Natural killer cell (primary cell): ENCODE data around the gene SRGN. TPM values are rescaled to one million over a fixed set of nuclear protein-coding genes. Genes with fewer than 3 reads are reported as not detected.

Experiments used
- ATAC-seq, 3 donors: fragments of 150-1000 bp in 2 of 3; fragments of 200-7000 bp in 1 of 3; cut with Tn5 transposase; 1 replicate in 1 of 3; 2 replicates in 2 of 3; pipeline ENCODE4 v1.10.0; 2021; ENCODE audit warnings: mild to moderate bottlenecking in 2 of 3, moderate library complexity in 2 of 3
- DNase-seq, 2 donors: peaks; one replicate each; pipeline versions ENCODE4 v3.0.0 to v3.0.0-alpha.2; 2013 to 2021; ENCODE audit warnings: mixed read lengths in 1 of 2
- H3K27ac ChIP-seq: one replicate; pipeline ENCODE4 v1.5.1; 2013; ENCODE audit warnings: mild to moderate bottlenecking, low read length
- H3K27me3 ChIP-seq: one replicate; pipeline ENCODE4 v1.6.1; 2013; ENCODE audit warnings: low read length; ENCODE audit not compliant: control insufficient read depth, insufficient read depth
- H3K36me3 ChIP-seq: one replicate; pipeline ENCODE4 v1.6.1; 2013; ENCODE audit warnings: low read length; ENCODE audit not compliant: control insufficient read depth, insufficient read depth
- H3K4me1 ChIP-seq: one replicate; pipeline ENCODE4 v1.6.1; 2013; ENCODE audit warnings: low read length; ENCODE audit not compliant: control insufficient read depth, insufficient read depth
- H3K4me3 ChIP-seq: one replicate; pipeline ENCODE4 v1.5.1; 2013; ENCODE audit warnings: low read length
- H3K9me3 ChIP-seq: one replicate; pipeline ENCODE4 v1.6.1; 2013; ENCODE audit warnings: low read length; ENCODE audit not compliant: control insufficient read depth, insufficient read depth
- H3K27ac Mint-ChIP-seq, 2 donors: one replicate each; pipeline ENCODE4 v1.8.0; 2022; ENCODE audit warnings: mild to moderate bottlenecking in 2 of 2, mixed read lengths in 2 of 2, moderate library complexity in 1 of 2
- H3K27me3 Mint-ChIP-seq, 2 donors: one replicate each; pipeline ENCODE4 v1.8.0; 2022; ENCODE audit warnings: low read depth in 2 of 2, mixed read lengths in 2 of 2
- H3K36me3 Mint-ChIP-seq: one replicate; pipeline ENCODE4 v1.8.0; 2022; ENCODE audit warnings: mixed read lengths
- H3K4me1 Mint-ChIP-seq, 2 donors: one replicate each; pipeline ENCODE4 v1.8.0; 2022; ENCODE audit warnings: mixed read lengths in 2 of 2
- H3K4me3 Mint-ChIP-seq: one replicate; pipeline ENCODE4 v1.8.0; 2022; ENCODE audit warnings: mild to moderate bottlenecking, moderate library complexity, mixed read lengths
- H3K9me3 Mint-ChIP-seq, 2 donors: one replicate each; pipeline ENCODE4 v1.8.0; 2022; ENCODE audit warnings: mixed read lengths in 2 of 2
- CTCF ChIP-seq: fragments of 200-600 bp; IDR thresholded peaks from one replicate; pipeline ENCODE4 v1.8.0; 2022; ENCODE audit warnings: antibody characterized with exemption
- WGBS: methylation state at CpG from one replicate; pipeline ENCODE4 v1.1.7; 2013; ENCODE audit warnings: missing lambda C conversion rate; ENCODE audit not compliant: insufficient coverage; 5-methylcytosine and 5-hydroxymethylcytosine counted together
- intact Hi-C: fragments of 100-400 bp; cut with micrococcal nuclease; formaldehyde crosslinking; loops from one replicate; pipeline ENCODE4 v1.14.2; 2022
- total RNA-seq, 4 donors: library from RNA; stranded (reverse); fragments of 120-200 nt in 1 of 4; gene quantifications; one replicate each; pipeline versions ENCODE4 v1.2.3 to v1.2.4, GENCODE V29; 2013 to 2022

Gene SRGN
- total RNA-seq, 3 donors from 2014 or later (not counting 1 experiment from before 2014, with no cell fraction given), result 636 to 954 (median 778) TPM

GRCh38 chr10:69073026-69073425, 14.9 kb upstream of the SRGN start:
- Mint-ChIP-seq H3K4me1 (peaks cover 9 to 13% of the 10 kb centered on the region in 2 donors), H3K27ac (peak overlapping the region in 1 of 2 donors; percentile 39), H3K9me3 (no peaks in the 10 kb centered on the region), H3K4me3 (no peak overlapping the region), H3K27me3 (no peaks in the 10 kb centered on the region), H3K36me3 (no peaks in the 10 kb centered on the region)
- Histone ChIP-seq H3K4me3 (no peak overlapping the region), H3K9me3 (no peaks in the 10 kb centered on the region), H3K36me3 (no peaks in the 10 kb centered on the region), H3K4me1 (peaks cover 14% of the 10 kb centered on the region), H3K27ac (no peak overlapping the region), H3K27me3 (no peaks in the 10 kb centered on the region)
- intact Hi-C loops, result no loop called here
- DNase-seq, result no peak
- 51% methylated on average over 6 of the region's 6 CpGs for WGBS
- TF ChIP-seq CTCF, result no peak
- ATAC-seq, result no peak

- intact Hi-C loops, result no loop called here
- Histone ChIP-seq H3K36me3 (no peaks in the 10 kb centered on the region), H3K27me3 (no peaks in the 10 kb centered on the region), H3K9me3 (no peaks in the 10 kb centered on the region), H3K4me3 (no peak overlapping the region), H3K27ac (no peak overlapping the region), H3K4me1 (peaks cover 14% of the 10 kb centered on the region)
- ATAC-seq (no peak), DNase-seq (no peak)
- peaks cover 9 to 13% of the 10 kb centered on the region in 2 donors for H3K4me1 Mint-ChIP-seq
- no peak overlapping the region for H3K4me3 Mint-ChIP-seq
- H3K27me3 Mint-ChIP-seq, result no peaks in the 10 kb centered on the region
- H3K36me3 Mint-ChIP-seq, result no peaks in the 10 kb centered on the region
- no peak overlapping the region for H3K27ac Mint-ChIP-seq
- WGBS, result 79% methylated on average over 7 of the region's 8 CpGs
- H3K9me3 Mint-ChIP-seq, result no peaks in the 10 kb centered on the region
- TF ChIP-seq CTCF, result no peak
These were observed 14.1 kb upstream of the SRGN start for GRCh38 chr10:69073736-69074364.

GRCh38 chr10:69074532-69074931, 13.4 kb upstream of the SRGN start:
- H3K36me3 Mint-ChIP-seq, result no peaks in the 10 kb centered on the region
- no peak for TF ChIP-seq CTCF
- ATAC-seq, result no peak
- no peak overlapping the region for H3K4me3 ChIP-seq
- no peak overlapping the region for H3K27ac Mint-ChIP-seq
- no peaks in the 10 kb centered on the region for H3K9me3 ChIP-seq
- no peak overlapping the region for H3K4me3 Mint-ChIP-seq
- DNase-seq, result no peak
- H3K4me1 ChIP-seq, result peaks cover 14% of the 10 kb centered on the region
- no peaks in the 10 kb centered on the region for H3K27me3 ChIP-seq
- H3K27me3 Mint-ChIP-seq, result no peaks in the 10 kb centered on the region
- H3K9me3 Mint-ChIP-seq, result no peaks in the 10 kb centered on the region
- H3K36me3 ChIP-seq, result no peaks in the 10 kb centered on the region
- intact Hi-C loops, result no loop called here
- H3K4me1 Mint-ChIP-seq, result peaks cover 9 to 13% of the 10 kb centered on the region in 2 donors
- 92% methylated on average over 4 of the region's 4 CpGs for WGBS
- no peak overlapping the region for H3K27ac ChIP-seq

- Histone ChIP-seq H3K9me3 (no peaks in the 10 kb centered on the region), H3K4me1 (peaks cover 14% of the 10 kb centered on the region), H3K36me3 (no peaks in the 10 kb centered on the region), H3K4me3 (no peak overlapping the region), H3K27me3 (no peaks in the 10 kb centered on the region), H3K27ac (no peak overlapping the region)
- Mint-ChIP-seq H3K27me3 (no peaks in the 10 kb centered on the region), H3K4me3 (no peak overlapping the region), H3K9me3 (no peaks in the 10 kb centered on the region), H3K4me1 (peaks cover 9 to 17% of the 10 kb centered on the region in 2 donors), H3K27ac (no peak overlapping the region), H3K36me3 (no peaks in the 10 kb centered on the region)
- intact Hi-C loops, result no loop called here
- ATAC-seq, result no peak
- DNase-seq, result no peak
- TF ChIP-seq CTCF, result no peak
- WGBS, result 91% methylated on average over 2 of the region's 4 CpGs
These were observed 12.5 kb upstream of the SRGN start for GRCh38 chr10:69075431-69075830.
